Small intestine (tissue), 7 donors: ENCODE measurements around the gene PI3. TPM values are rescaled to one million over a fixed set of nuclear protein-coding genes. Genes with fewer than 3 reads are reported as not detected.
"Not testable (repeated sequence)": the region's sequence is repeated elsewhere in the genome, so short reads cannot be mapped to it uniquely, and the experiment has no call there.

Source experiments
- DNase-seq, 2 donors: peaks; one replicate each; pipeline versions ENCODE4 v3.0.0 to v3.0.0-alpha.2; 2013
- FAIRE-seq: peaks from 2 replicates; lab custom pipeline; 2012; peaks lifted over from hg19 to GRCh38; lab: Jason Lieb, UNC
- H3K27ac ChIP-seq, 3 donors: one replicate each; pipeline ENCODE4 v1.5.1; 2013; ENCODE audit warnings: low read length in 2 of 3, mild to moderate bottlenecking in 2 of 3, control low read depth in 1 of 3, inconsistent platforms in 1 of 3, low read depth in 1 of 3, moderate library complexity in 1 of 3
- H3K27me3 ChIP-seq, 3 donors: one replicate each; pipeline ENCODE4 v1.6.1; 2013; ENCODE audit warnings: low read length in 3 of 3, inconsistent platforms in 1 of 3; ENCODE audit not compliant: control insufficient read depth in 3 of 3, insufficient read depth in 3 of 3
- H3K36me3 ChIP-seq, 3 donors: one replicate each; pipeline ENCODE4 v1.6.1; 2013; ENCODE audit warnings: low read length in 3 of 3, inconsistent platforms in 1 of 3, low read depth in 1 of 3, mild to moderate bottlenecking in 1 of 3, moderate library complexity in 1 of 3; ENCODE audit not compliant: control insufficient read depth in 3 of 3, insufficient read depth in 2 of 3
- H3K4me1 ChIP-seq, 3 donors: one replicate each; pipeline ENCODE4 v1.6.1; 2013; ENCODE audit warnings: low read length in 2 of 3, inconsistent platforms in 1 of 3, low read depth in 1 of 3, mild to moderate bottlenecking in 1 of 3, moderate library complexity in 1 of 3; ENCODE audit not compliant: control insufficient read depth in 3 of 3, insufficient read depth in 2 of 3
- H3K4me3 ChIP-seq, 3 donors: one replicate each; pipeline ENCODE4 v1.5.1; 2013; ENCODE audit warnings: low read length in 3 of 3, control low read depth in 1 of 3, inconsistent platforms in 1 of 3, low read depth in 1 of 3, mild to moderate bottlenecking in 1 of 3, moderate library complexity in 1 of 3
- H3K9me3 ChIP-seq, 2 donors: one replicate each; pipeline ENCODE4 v1.6.1; 2013; ENCODE audit warnings: low read depth in 1 of 2, low read length in 1 of 2; ENCODE audit not compliant: control insufficient read depth in 2 of 2, insufficient read depth in 1 of 2
- WGBS, 3 donors: extraction: QIAGEN DNeasy Blood & Tissue Kit; methylation state at CpG; one replicate each; pipeline ENCODE4 v1.1.7; 2013; 5-methylcytosine and 5-hydroxymethylcytosine counted together
- polyA plus RNA-seq, 4 donors: library from polyadenylated mRNA; stranded (reverse) in 3 of 4; unstranded in 1 of 4; fragments of 200-250 nt in 3 of 4; fragments of 120-200 nt in 1 of 4; gene quantifications; one replicate each; pipeline versions ENCODE4 v1.2.1 to v1.2.3, GENCODE V29; 2013
- donor health status: healthy with polysubstance abuse.
- donor health status: control.
- donor health status: control.
- donor health status: Bipolar disorder and iron deficiency.
- donor health status: healthy.

The PI3 gene
- polyA plus RNA-seq, 4 donors, result 3.6 to 61.0 (median 10.5) TPM

DNA sequence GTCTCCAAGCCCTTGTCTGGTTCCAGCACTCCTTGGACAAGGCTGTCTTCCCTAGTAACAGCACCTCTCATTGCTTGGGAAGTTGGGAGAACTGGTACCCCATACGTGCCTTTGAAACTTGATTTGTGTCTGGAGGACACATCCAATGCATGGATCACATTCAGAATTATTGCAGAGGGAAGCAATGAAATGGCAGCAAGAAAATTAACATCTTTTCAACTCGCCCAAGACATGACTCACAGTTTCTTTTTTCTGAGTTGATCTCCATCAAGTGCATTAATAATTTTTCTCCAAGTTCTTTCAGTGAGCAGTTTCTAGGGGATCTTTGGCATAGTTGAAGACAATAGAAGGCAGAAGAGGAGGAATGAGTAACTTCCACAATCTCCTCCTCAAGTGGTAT, 22.3 kb upstream of the PI3 start:
- Histone ChIP-seq H3K27ac (no peak overlapping the region), H3K27me3 (peaks cover 0 to 9% (median 5%) of the 10 kb centered on the region in 3 donors), H3K4me1 (peaks cover 0 to under 1% (median 0%) of the 10 kb centered on the region in 3 donors), H3K4me3 (no peak overlapping the region), H3K36me3 (no peaks in the 10 kb centered on the region), H3K9me3 (peaks cover 0 to 10% of the 10 kb centered on the region in 2 donors)
- WGBS, 3 donors, result 67 to 85% (median 77%) methylated on average over 2 of the region's 2 CpGs
- FAIRE-seq (no peak), DNase-seq (no peak)

DNA sequence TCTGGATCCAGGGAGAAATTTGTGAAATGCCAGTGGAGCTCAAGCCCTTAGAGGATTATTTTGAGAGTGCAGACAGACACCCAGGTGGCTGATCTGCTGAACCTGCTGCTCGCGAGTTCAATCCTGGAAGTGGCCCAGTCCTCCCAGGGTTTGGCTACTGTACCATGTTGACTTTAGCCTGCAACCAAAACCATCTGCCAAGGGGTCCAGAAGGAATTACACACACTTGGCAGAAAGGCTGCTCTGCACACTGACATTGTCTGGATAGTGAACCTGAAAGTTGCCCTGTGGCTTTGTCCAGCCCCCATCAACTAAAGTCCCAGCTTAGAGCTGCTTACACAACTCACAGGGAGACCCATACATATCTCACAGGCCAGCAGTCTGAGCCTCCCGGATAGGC, 21.6 kb upstream of the PI3 start:
- H3K9me3 ChIP-seq, result peaks cover 0 to 10% of the 10 kb centered on the region in 2 donors
- no peak overlapping the region for H3K4me3 ChIP-seq
- no peak for FAIRE-seq
- WGBS, 3 donors, result 87 to 93% (median 90%) methylated on average over 3 of the region's 3 CpGs
- H3K4me1 ChIP-seq, result peaks cover 0 to 3% (median 2%) of the 10 kb centered on the region in 3 donors
- DNase-seq, result no peak
- no peak overlapping the region for H3K27ac ChIP-seq
- no peaks in the 10 kb centered on the region for H3K36me3 ChIP-seq
- peaks cover 0 to 9% (median 5%) of the 10 kb centered on the region in 3 donors for H3K27me3 ChIP-seq

DNA sequence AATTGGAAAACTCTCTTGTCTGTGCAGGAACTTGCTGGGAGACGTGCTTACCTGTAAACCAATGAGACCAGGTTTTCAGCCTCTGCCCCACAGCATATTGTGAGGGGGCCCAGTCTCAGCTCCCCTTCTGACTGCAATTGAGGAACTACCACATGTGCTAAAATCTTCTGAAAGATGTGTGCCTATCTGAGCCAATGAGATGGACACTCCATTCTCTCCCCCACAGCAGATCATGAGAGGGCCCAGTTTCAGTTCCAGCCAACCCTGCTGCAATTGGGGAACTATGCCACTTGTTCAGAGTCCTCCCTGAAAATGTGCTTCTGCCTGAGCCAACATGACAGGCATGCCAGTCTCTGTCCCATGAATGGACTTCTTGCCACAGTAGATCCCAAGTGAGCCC, 20.9 kb upstream of the PI3 start:
- FAIRE-seq, result no peak
- peaks cover 0 to 10% of the 10 kb centered on the region in 2 donors for H3K9me3 ChIP-seq
- no peak overlapping the region for H3K27ac ChIP-seq
- no peaks in the 10 kb centered on the region for H3K36me3 ChIP-seq
- H3K4me3 ChIP-seq, result no peak overlapping the region
- peaks cover 0 to 3% (median 2%) of the 10 kb centered on the region in 3 donors for H3K4me1 ChIP-seq
- 70 to 94% (median 78%) methylated on average over 1 of the region's 1 CpG for WGBS, 3 donors
- no peak for DNase-seq
- peaks cover 0 to 8% (median 5%) of the 10 kb centered on the region in 3 donors for H3K27me3 ChIP-seq

DNA sequence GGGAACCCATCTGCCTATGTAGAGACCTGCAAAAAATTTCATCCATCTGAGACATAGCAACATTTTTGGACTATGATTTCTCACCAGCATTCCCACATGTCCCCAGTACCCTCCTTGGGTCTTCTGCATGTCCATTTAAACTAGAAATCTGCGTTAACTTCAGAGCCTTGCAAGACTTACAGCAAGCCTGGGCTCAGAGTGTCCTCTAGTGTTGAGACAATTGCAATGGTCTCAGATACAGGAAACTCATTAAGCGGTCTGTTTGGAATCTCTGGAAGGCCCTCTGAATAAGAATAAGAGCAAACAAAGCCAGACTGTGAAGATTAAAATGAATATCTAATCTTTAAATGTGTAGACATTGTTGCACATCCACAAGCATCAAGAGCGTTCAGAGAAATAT, 20.5 kb upstream of the PI3 start:
- Histone ChIP-seq H3K4me1 (peaks cover 0 to 3% (median 2%) of the 10 kb centered on the region in 3 donors), H3K9me3 (peaks cover 0 to 10% of the 10 kb centered on the region in 2 donors), H3K4me3 (no peak overlapping the region), H3K27ac (no peak overlapping the region), H3K27me3 (peaks cover 0 to 5% (median 3%) of the 10 kb centered on the region in 3 donors), H3K36me3 (no peaks in the 10 kb centered on the region)
- DNase-seq (no peak), FAIRE-seq (no peak)
- WGBS, 3 donors, result 61 to 76% (median 70%) methylated on average over 3 of the region's 3 CpGs

DNA sequence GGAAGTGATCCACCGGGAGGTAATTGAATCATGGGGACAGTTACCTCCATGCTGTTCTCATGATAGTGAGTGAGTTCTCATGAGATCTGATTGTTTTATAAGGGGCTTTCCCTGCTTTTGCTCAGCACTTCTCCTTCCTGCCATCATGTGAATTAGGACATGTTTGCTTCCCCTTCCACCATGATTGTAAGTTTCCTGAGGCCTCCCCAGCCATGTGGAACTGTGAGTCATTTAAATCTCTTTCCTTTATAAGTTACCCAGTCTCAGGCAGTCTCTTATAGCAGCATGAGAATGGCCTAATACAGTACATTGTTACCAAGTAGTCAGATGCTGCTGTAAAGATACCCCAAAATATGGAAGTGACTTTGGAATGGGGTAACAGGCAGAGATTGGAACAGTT, 19.9 kb upstream of the PI3 start:
- H3K9me3 ChIP-seq, H3K27ac ChIP-seq, DNase-seq, H3K4me3 ChIP-seq, H3K27me3 ChIP-seq, H3K4me1 ChIP-seq, FAIRE-seq, H3K36me3 ChIP-seq: not testable (repeated sequence)
- 84 to 100% (median 93%) methylated on average over 1 of the region's 1 CpG for WGBS, 3 donors

DNA sequence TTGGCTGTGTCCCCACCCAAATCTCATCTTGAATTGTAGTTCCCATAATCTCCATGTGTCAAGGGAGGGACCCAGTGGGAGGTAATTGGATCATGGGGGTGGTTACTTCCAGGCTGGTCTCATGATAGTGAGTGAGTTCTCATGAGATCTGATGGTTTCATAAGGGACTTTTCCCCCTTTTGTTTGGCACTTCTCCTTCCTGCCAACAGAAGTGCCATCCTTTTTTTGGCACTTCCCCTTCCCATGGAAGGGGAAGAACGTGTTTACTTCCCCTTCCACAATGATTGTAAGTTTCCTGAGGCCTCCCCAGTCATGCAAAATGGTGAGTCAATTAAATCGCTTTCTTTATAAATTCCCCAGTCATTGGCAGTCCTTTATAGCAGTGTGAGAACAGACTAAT, 18.0 kb upstream of the PI3 start:
- no peak for FAIRE-seq
- peaks cover 0 to 2% (median 0%) of the 10 kb centered on the region in 3 donors for H3K27me3 ChIP-seq
- peaks cover 0 to 10% of the 10 kb centered on the region in 2 donors for H3K9me3 ChIP-seq
- no peak overlapping the region for H3K27ac ChIP-seq
- no peak overlapping the region for H3K4me3 ChIP-seq
- peaks cover 0 to 3% (median 2%) of the 10 kb centered on the region in 3 donors for H3K4me1 ChIP-seq
- H3K36me3 ChIP-seq, result no peaks in the 10 kb centered on the region
- WGBS, 3 donors, result 64 to 72% (median 70%) methylated on average over 2 of the region's 2 CpGs
- no peak for DNase-seq

DNA sequence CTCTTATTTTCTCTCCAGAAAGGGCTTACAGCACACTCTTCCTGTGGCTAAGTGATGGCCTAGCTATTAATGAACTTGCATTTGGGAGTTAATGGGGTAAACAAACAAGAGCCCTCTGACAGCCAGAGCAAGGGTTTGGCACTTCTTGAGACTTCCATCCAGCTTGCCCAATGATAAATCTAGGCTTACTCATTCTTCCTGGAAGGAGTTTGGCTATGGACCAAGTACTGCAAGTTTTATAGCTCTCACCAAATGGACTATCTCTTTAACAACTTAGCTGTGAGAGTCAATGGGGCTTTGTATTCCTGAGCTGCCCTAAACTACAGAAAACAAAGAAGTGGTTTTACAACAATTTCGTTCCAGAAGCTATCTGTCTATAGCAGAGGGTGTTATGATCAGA, 16.7 kb upstream of the PI3 start:
- WGBS, 3 donors, result 0 to 20% (median 7%) methylated on average over 1 of the region's 1 CpG
- Histone ChIP-seq H3K4me3 (no peak overlapping the region), H3K4me1 (peaks cover 0 to 3% (median 2%) of the 10 kb centered on the region in 3 donors), H3K36me3 (no peaks in the 10 kb centered on the region), H3K27ac (no peak overlapping the region), H3K9me3 (peaks cover 0 to 10% of the 10 kb centered on the region in 2 donors), H3K27me3 (peaks cover 0 to 4% (median 0%) of the 10 kb centered on the region in 3 donors)
- FAIRE-seq (no peak), DNase-seq (peak; percentile 63 to 86)

DNA sequence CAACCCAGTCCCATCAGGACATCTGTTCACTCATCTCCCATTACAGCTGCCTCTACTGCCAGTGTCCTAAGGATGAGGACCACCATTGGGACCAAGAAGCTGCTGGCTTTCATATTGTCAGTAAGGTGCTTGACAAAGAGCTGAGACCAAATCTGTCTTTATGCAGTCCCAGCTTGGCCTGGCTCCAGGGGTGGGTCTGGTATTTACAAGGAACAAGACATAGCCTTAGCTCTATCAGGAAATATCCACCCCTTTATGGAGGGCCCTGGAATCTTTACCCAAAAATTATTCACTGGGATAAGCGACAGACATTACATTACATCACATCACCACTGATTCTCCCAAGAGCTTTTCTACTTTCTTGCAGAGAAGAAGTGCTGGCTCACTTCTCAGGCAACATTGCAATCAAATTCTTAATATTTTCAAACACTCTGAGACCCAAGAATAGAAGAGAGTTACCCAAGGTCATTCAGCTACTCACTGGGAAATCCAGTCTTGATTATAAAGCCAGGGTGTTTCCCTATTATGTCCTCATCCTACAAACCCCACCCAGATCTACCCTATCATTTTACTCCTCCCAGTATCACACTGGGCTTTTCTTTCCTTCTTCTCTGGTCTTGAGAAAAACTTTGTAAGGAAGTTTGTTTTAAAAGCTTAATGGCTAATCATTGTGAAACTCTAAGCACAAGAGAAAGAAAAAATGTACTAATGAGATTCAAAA, 11.5 kb upstream of the PI3 start:
- H3K27me3 ChIP-seq, result peaks cover 0 to 5% (median 3%) of the 10 kb centered on the region in 3 donors
- H3K27ac ChIP-seq, result no peak overlapping the region
- WGBS, 3 donors, result 59 to 92% (median 60%) methylated on average over 1 of the region's 1 CpG
- no peaks in the 10 kb centered on the region for H3K36me3 ChIP-seq
- H3K9me3 ChIP-seq, result peaks cover 0 to 5% of the 10 kb centered on the region in 2 donors
- H3K4me1 ChIP-seq, result no peaks in the 10 kb centered on the region
- no peak overlapping the region for H3K4me3 ChIP-seq
- FAIRE-seq, result no peak
- peak in 1 of 2 donors; percentile 3 for DNase-seq
